ENCODE measurements around the gene PKDCC. TPM values are rescaled to one million over a fixed set of nuclear protein-coding genes. Genes with fewer than 3 reads are reported as not detected.

The PKDCC gene
- total and polyA plus RNA-seq, 4 donors = 2.0 to 76.0 (median 19.8) TPM

GRCh38 chr2:42091671-42092070 is 43.9 kb downstream of the PKDCC start:
- DNase-seq (ENCODE audit: low spot score) = no peak
- H3K9me3 ChIP-seq (ENCODE audit: control insufficient read depth in 4 of 4, low read length in 3 of 4) = no peaks in the 10 kb centered on the region
- H3K27ac ChIP-seq (ENCODE audit: low read depth in 1 of 2, low read length in 2 of 2) = no peak overlapping the region
- WGBS = 95% methylated on average over 3 of the region's 3 CpGs
- TF ChIP-seq FOXA1 (IDR thresholded peaks at IDR 0.05) = no peak
- no peaks in the 10 kb centered on the region for H3K36me3 ChIP-seq (ENCODE audit: control insufficient read depth in 4 of 4, insufficient read depth in 3 of 4, low read depth in 1 of 4, low read length in 3 of 4)
- H3K4me3 ChIP-seq (ENCODE audit: low read depth in 1 of 3, low read length in 3 of 3) = no peak overlapping the region
- H3K9ac ChIP-seq (ENCODE audit: low read depth in 1 of 2, low read length in 2 of 2) = no peak overlapping the region
- peaks cover 0 to 27% (median 12%) of the 10 kb centered on the region in 4 donors for H3K4me1 ChIP-seq (ENCODE audit: control insufficient read depth in 4 of 4, insufficient read depth in 4 of 4, low read length in 3 of 4)
- H3K27me3 ChIP-seq (ENCODE audit: control insufficient read depth in 4 of 4, insufficient read depth in 4 of 4, low read length in 3 of 4) = no peaks in the 10 kb centered on the region

GRCh38 chr2:42092084-42092996 is 44.5 kb downstream of the PKDCC start:
- no peak overlapping the region for H3K4me3 ChIP-seq (ENCODE audit: low read depth in 1 of 3, low read length in 3 of 3)
- TF ChIP-seq REST (IDR thresholded peaks at IDR 0.05) (peak; percentile 17), RXRA (IDR thresholded peaks at IDR 0.05) (peak in 1 of 2 donors; percentile 59), TAF1 (conservative IDR thresholded peaks at IDR 0.05) (no peak), SP1 (IDR thresholded peaks at IDR 0.05) (peak; percentile 59), NR2F2 (IDR thresholded peaks at IDR 0.05) (no peak), GABPA (IDR thresholded peaks at IDR 0.05 in 1 of 2, conservative IDR thresholded peaks at IDR 0.05 in 1 of 2) (no peak), CTCF (IDR thresholded peaks at IDR 0.05; ENCODE audit: low read depth, low read length, missing input control) (no peak), ZBTB33 (IDR thresholded peaks at IDR 0.05) (no peak), EGR1 (IDR thresholded peaks at IDR 0.05; ENCODE audit: low read depth in 2 of 2) (no peak), HNF4A (conservative IDR thresholded peaks at IDR 0.05) (peak; percentile 81 to 86), FOXA1 (IDR thresholded peaks at IDR 0.05) (no peak), JUND (IDR thresholded peaks at IDR 0.05) (peak in 1 of 2 donors; percentile 36), HNF4G (IDR thresholded peaks at IDR 0.05) (peak; percentile 55), RAD21 (IDR thresholded peaks at IDR 0.05) (peak in 1 of 2 donors; percentile 41), ATF3 (IDR thresholded peaks at IDR 0.05) (no peak), FOXA2 (IDR thresholded peaks at IDR 0.05) (no peak), YY1 (IDR thresholded peaks at IDR 0.05) (peak; percentile 63), MAX (IDR thresholded peaks at IDR 0.05) (peak; percentile 51)
- no peaks in the 10 kb centered on the region for H3K9me3 ChIP-seq (ENCODE audit: control insufficient read depth in 4 of 4, low read length in 3 of 4)
- no peaks in the 10 kb centered on the region for H3K36me3 ChIP-seq (ENCODE audit: control insufficient read depth in 4 of 4, insufficient read depth in 3 of 4, low read depth in 1 of 4, low read length in 3 of 4)
- 39% methylated on average over 7 of the region's 7 CpGs for WGBS
- H3K9ac ChIP-seq (ENCODE audit: low read depth in 1 of 2, low read length in 2 of 2) = no peak overlapping the region
- H3K27ac ChIP-seq (ENCODE audit: low read depth in 1 of 2, low read length in 2 of 2) = peak overlapping the region in 1 of 2 donors; percentile 23
- peaks cover 0 to 27% (median 13%) of the 10 kb centered on the region in 4 donors for H3K4me1 ChIP-seq (ENCODE audit: control insufficient read depth in 4 of 4, insufficient read depth in 4 of 4, low read length in 3 of 4)
- no peak for DNase-seq (ENCODE audit: low spot score)
- H3K27me3 ChIP-seq (ENCODE audit: control insufficient read depth in 4 of 4, insufficient read depth in 4 of 4, low read length in 3 of 4) = no peaks in the 10 kb centered on the region

Measured in liver (tissue), 9 donors.